Measurements from ENCODE around the gene TTC33.

Gene TTC33

DNA sequence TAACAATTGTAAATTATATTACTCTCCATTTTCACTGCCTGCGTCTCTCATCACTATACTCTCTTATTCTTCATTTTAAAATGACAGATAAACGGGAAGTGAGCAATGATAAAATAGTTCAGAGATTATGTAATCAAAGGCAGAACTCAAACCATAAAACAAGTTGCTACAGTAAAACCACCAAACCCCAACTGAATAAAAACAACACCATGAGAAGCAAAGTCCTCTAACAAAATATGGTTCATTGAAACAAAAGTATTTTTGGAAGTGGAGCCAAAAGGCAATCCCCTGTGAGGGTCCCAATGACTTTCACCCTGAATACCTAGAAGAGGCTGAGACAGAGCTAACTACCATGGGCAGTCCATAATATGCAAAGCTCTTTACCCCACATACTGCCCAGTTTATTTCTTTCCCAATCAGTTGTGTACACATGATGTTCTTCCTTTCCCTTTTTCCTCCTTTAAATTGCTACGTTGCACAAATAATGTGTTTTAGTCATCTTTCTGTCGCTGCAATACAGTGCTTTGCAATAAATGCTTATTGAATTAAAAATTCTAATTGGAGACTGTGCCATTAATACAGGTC, 140.1 kb downstream of the TTC33 start:
- Histone ChIP-seq H3K27ac (ENCODE audit: low read length) (no peak overlapping the region), H3K27me3 (ENCODE audit: low read depth, low read length) (no peaks in the 10 kb centered on the region), H3K4me1 (ENCODE audit: low read length) (peaks cover 20% of the 10 kb centered on the region), H3K36me3 (replicated peaks; ENCODE audit: low read depth, low read length) (no peaks in the 10 kb centered on the region), H3K9ac (ENCODE audit: low read length) (no peak overlapping the region), H3K79me2 (ENCODE audit: low read length) (no peaks in the 10 kb centered on the region), H2AFZ (ENCODE audit: low read depth, low read length) (no peak overlapping the region), H3K4me2 (ENCODE audit: low read length) (peak overlapping the region; percentile 45), H3K4me3 (ENCODE audit: low read length) (0 out of 2 replicates have a peak overlapping the region, but pooled peaks have one; percentile 16), H4K20me1 (ENCODE audit: insufficient read depth, low read length) (no peaks in the 10 kb centered on the region), H3K9me3 (ENCODE audit: insufficient read depth, low read length) (no peaks in the 10 kb centered on the region)
- TF ChIP-seq, protein P1, sequence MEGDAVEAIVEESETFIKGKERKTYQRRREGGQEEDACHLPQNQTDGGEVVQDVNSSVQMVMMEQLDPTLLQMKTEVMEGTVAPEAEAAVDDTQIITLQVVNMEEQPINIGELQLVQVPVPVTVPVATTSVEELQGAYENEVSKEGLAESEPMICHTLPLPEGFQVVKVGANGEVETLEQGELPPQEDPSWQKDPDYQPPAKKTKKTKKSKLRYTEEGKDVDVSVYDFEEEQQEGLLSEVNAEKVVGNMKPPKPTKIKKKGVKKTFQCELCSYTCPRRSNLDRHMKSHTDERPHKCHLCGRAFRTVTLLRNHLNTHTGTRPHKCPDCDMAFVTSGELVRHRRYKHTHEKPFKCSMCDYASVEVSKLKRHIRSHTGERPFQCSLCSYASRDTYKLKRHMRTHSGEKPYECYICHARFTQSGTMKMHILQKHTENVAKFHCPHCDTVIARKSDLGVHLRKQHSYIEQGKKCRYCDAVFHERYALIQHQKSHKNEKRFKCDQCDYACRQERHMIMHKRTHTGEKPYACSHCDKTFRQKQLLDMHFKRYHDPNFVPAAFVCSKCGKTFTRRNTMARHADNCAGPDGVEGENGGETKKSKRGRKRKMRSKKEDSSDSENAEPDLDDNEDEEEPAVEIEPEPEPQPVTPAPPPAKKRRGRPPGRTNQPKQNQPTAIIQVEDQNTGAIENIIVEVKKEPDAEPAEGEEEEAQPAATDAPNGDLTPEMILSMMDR (IDR thresholded peaks at IDR 0.05; ENCODE audit: low read depth, low read length) = no peak
- no peak for TF ChIP-seq EZH2phosphoT487 (IDR thresholded peaks at IDR 0.05; ENCODE audit: low read depth)

DNA sequence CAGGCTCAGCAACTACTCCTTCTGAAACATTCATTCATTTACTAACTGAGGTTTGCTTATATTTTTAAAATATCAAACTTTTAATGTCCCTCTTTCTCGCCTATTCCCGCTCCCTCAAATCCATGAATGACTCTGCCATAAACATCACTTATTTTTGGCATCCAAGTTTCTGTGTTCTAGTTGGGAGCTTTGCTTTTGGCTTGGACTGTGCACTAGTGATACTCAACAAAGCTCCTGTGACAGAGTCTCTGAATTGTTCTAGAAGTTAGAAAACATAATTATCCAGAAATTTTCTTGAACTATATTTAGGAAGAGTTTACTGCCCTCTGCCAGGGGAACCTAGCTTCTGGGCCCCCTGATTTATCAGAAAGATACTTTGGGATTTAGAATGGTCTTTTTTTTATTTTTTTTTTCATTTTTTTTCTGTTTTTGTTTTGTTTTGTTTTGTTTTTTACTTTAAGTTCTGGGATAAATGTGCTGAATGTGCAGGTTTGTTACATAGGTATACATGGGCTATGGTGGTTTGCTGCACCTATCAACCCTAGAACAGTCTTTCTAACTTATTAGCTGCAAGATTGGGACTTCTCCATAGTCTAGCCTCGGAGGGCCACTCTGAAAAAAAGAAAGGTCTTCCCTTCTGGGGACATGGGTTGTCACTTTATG, 140.7 kb downstream of the TTC33 start:
- Histone ChIP-seq H3K9me3 (ENCODE audit: insufficient read depth, low read length) (no peaks in the 10 kb centered on the region), H3K4me1 (ENCODE audit: low read length) (peaks cover 20% of the 10 kb centered on the region), H3K9ac (ENCODE audit: low read length) (no peak overlapping the region), H4K20me1 (ENCODE audit: insufficient read depth, low read length) (no peaks in the 10 kb centered on the region), H3K27ac (ENCODE audit: low read length) (no peak overlapping the region), H3K4me3 (ENCODE audit: low read length) (0 out of 2 replicates have a peak overlapping the region, but pooled peaks have one; percentile 16), H2AFZ (ENCODE audit: low read depth, low read length) (no peak overlapping the region), H3K27me3 (ENCODE audit: low read depth, low read length) (no peaks in the 10 kb centered on the region), H3K4me2 (ENCODE audit: low read length) (peak overlapping the region; percentile 45), H3K36me3 (replicated peaks; ENCODE audit: low read depth, low read length) (no peaks in the 10 kb centered on the region), H3K79me2 (ENCODE audit: low read length) (no peaks in the 10 kb centered on the region)
- no peak for TF ChIP-seq EZH2phosphoT487 (IDR thresholded peaks at IDR 0.05; ENCODE audit: low read depth)
- TF ChIP-seq, protein P1 (IDR thresholded peaks at IDR 0.05; ENCODE audit: low read depth, low read length) = no peak

DNA sequence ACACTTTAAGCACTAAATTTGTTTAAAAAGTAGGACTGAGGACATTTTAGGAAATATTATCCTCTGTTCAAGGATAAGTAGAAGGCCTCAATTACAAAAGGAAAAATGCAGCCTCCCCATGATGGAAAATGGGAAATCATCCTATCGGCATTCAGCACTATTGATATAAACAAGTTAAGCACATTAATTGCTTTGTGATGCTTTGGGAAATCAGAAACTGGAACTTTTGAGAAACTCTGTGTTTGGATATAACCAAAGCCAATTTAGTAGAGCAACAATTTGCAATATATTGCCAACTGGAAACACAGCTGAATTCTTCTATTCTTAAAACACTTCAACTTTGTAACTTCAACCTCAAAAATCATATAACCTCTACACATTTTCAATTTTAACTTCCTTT, 141.3 kb downstream of the TTC33 start:
- Histone ChIP-seq H3K9ac (ENCODE audit: low read length) (no peak overlapping the region), H3K4me3 (ENCODE audit: low read length) (no peak overlapping the region), H3K27me3 (ENCODE audit: low read depth, low read length) (no peaks in the 10 kb centered on the region), H3K4me1 (ENCODE audit: low read length) (peaks cover 20% of the 10 kb centered on the region), H3K9me3 (ENCODE audit: insufficient read depth, low read length) (no peaks in the 10 kb centered on the region), H3K36me3 (replicated peaks; ENCODE audit: low read depth, low read length) (no peaks in the 10 kb centered on the region), H4K20me1 (ENCODE audit: insufficient read depth, low read length) (no peaks in the 10 kb centered on the region), H3K79me2 (ENCODE audit: low read length) (no peaks in the 10 kb centered on the region), H3K4me2 (ENCODE audit: low read length) (no peak overlapping the region), H2AFZ (ENCODE audit: low read depth, low read length) (no peak overlapping the region), H3K27ac (ENCODE audit: low read length) (no peak overlapping the region)
- TF ChIP-seq, protein P1 (IDR thresholded peaks at IDR 0.05; ENCODE audit: low read depth, low read length) = no peak
- no peak for TF ChIP-seq EZH2phosphoT487 (IDR thresholded peaks at IDR 0.05; ENCODE audit: low read depth)

DNA sequence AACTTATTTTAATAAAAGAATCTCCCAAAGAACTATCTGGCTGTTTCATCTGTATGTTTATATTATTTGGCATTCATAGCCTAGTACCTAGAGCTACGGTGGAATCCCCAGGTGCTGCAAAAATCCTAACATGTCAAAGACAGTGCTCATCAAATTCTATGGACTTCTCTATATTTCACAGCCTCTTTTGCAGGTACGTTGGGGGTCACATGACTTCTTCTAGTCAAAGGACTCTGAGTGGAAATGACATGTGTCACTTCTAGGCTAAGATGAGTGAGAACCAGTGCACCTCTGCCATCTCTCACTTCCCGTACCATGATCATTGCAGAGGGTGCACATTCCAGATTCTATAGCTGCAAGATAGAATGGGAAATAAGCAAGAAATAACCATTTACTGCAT, 148.6 kb downstream of the TTC33 start:
- Histone ChIP-seq H3K4me2 (ENCODE audit: low read length) (no peak overlapping the region), H3K79me2 (ENCODE audit: low read length) (no peaks in the 10 kb centered on the region), H4K20me1 (ENCODE audit: insufficient read depth, low read length) (no peaks in the 10 kb centered on the region), H3K4me1 (ENCODE audit: low read length) (no peaks in the 10 kb centered on the region), H3K27ac (ENCODE audit: low read length) (no peak overlapping the region), H3K9ac (ENCODE audit: low read length) (no peak overlapping the region), H3K27me3 (ENCODE audit: low read depth, low read length) (no peaks in the 10 kb centered on the region), H3K36me3 (replicated peaks; ENCODE audit: low read depth, low read length) (no peaks in the 10 kb centered on the region), H2AFZ (ENCODE audit: low read depth, low read length) (no peak overlapping the region), H3K9me3 (ENCODE audit: insufficient read depth, low read length) (no peaks in the 10 kb centered on the region), H3K4me3 (ENCODE audit: low read length) (no peak overlapping the region)
- TF ChIP-seq, protein P1 (IDR thresholded peaks at IDR 0.05; ENCODE audit: low read depth, low read length) = no peak
- TF ChIP-seq EZH2phosphoT487 (IDR thresholded peaks at IDR 0.05; ENCODE audit: low read depth) = no peak

Data from OCI-LY3 (cell line).